RPMI7951 (cell line): ENCODE measurements around the gene KLHDC9. TPM values are rescaled to one million over a fixed set of nuclear protein-coding genes. Genes with fewer than 3 reads are reported as not detected.

Experiments
- DNase-seq: peaks from one replicate; pipeline ENCODE4 v3.0.0-alpha.2; 2012; ENCODE audit warnings: low read depth
- total RNA-seq: library from RNA; depleted of rRNA; stranded (reverse); fragments of >200 nt; shearing (Covaris generic); gene quantifications from 2 replicates; pipeline ENCODE4 v1.2.3, GENCODE V29; 2014; rRNA removed

Gene KLHDC9
- total RNA-seq, 1 experiment from 2014 or later, result not detected

- no peak for DNase-seq
These were observed 33.6 kb downstream of the KLHDC9 start for GRCh38 chr1:161131523-161132409.

- DNase-seq, result peak; percentile 92
These were observed 34.5 kb downstream of the KLHDC9 start, which contains the start of gene DEDD for GRCh38 chr1:161132410-161133219. Gene DEDD (minus strand): TSS chr1:161132667. CDS start chr1:161124462, 8,205 bp downstream.

GRCh38 chr1:161133220-161133740, 35.1 kb downstream of the KLHDC9 start:
- no peak for DNase-seq

GRCh38 chr1:161137881-161138280, 39.7 kb downstream of the KLHDC9 start:
- no peak for DNase-seq

GRCh38 chr1:161138431-161138830, 40.3 kb downstream of the KLHDC9 start:
- DNase-seq, result no peak

- peak; percentile 40 for DNase-seq
These were observed 41.6 kb downstream of the KLHDC9 start for GRCh38 chr1:161139766-161140165.

GRCh38 chr1:161140755-161141400, 42.7 kb downstream of the KLHDC9 start:
- DNase-seq, result no peak

- DNase-seq, result no peak
These were observed 47.7 kb downstream of the KLHDC9 start for GRCh38 chr1:161145832-161146231.

Other genes starting within 250 kb of the KLHDC9 start
- not detected in 2 replicates for gene CD244, start 235.5 kb upstream of the KLHDC9 start, total RNA-seq
- not detected in 2 replicates for gene ITLN1, start 213.2 kb upstream of the KLHDC9 start, total RNA-seq
- gene ITLN2, start 143.6 kb upstream of the KLHDC9 start, total RNA-seq, result not detected in 2 replicates
- 6.0 and 10.5 TPM in 2 replicates for gene F11R, start 77.2 kb upstream of the KLHDC9 start, total RNA-seq
- 0.48 TPM in 1 of 2 replicates, not detected in the other for gene TSTD1, start 59.4 kb upstream of the KLHDC9 start, total RNA-seq
- gene USF1, start 52.4 kb upstream of the KLHDC9 start, total RNA-seq, result 63.3 and 67.3 TPM in 2 replicates
- 0.20 TPM in 1 of 2 replicates, not detected in the other for gene ARHGAP30, start 28.5 kb upstream of the KLHDC9 start, total RNA-seq
- 0.20 TPM in 1 of 2 replicates, not detected in the other for gene NECTIN4, start 8.8 kb upstream of the KLHDC9 start, total RNA-seq
- 82.0 and 94.4 TPM in 2 replicates for gene PFDN2, start 19.7 kb downstream of the KLHDC9 start, total RNA-seq
- gene NIT1, start 19.7 kb downstream of the KLHDC9 start, total RNA-seq, result 27.0 and 27.9 TPM in 2 replicates
- gene DEDD, start 34.3 kb downstream of the KLHDC9 start, total RNA-seq, result 20.1 and 23.1 TPM in 2 replicates
- gene UFC1, start 55.6 kb downstream of the KLHDC9 start, total RNA-seq, result 81.9 and 95.6 TPM in 2 replicates
- gene USP21, start 61.1 kb downstream of the KLHDC9 start, total RNA-seq, result 4.4 and 9.3 TPM in 2 replicates
- 12.3 and 16.3 TPM in 2 replicates for gene PPOX, start 68.1 kb downstream of the KLHDC9 start, total RNA-seq
- 13.7 and 16.7 TPM in 2 replicates for gene B4GALT3, start 79.1 kb downstream of the KLHDC9 start, total RNA-seq
- 5.2 and 8.3 TPM in 2 replicates for gene ADAMTS4, start 100.7 kb downstream of the KLHDC9 start, total RNA-seq
- 109 and 119 TPM in 2 replicates for gene NDUFS2, start 104.0 kb downstream of the KLHDC9 start, total RNA-seq
- 1.3 TPM in 1 of 2 replicates, not detected in the other for gene FCER1G, start 116.9 kb downstream of the KLHDC9 start, total RNA-seq
- gene APOA2, start 125.3 kb downstream of the KLHDC9 start, total RNA-seq, result not detected in 2 replicates
- 8.4 and 10.0 TPM in 2 replicates for gene TOMM40L, start 127.7 kb downstream of the KLHDC9 start, total RNA-seq
- gene NR1I3, start 139.8 kb downstream of the KLHDC9 start, total RNA-seq, result not detected in 2 replicates
- gene PCP4L1, start 160.4 kb downstream of the KLHDC9 start, total RNA-seq, result not detected in 2 replicates
- 0.24 and 0.39 TPM in 2 replicates for gene MPZ, start 211.6 kb downstream of the KLHDC9 start, total RNA-seq
- gene SDHC, start 216.0 kb downstream of the KLHDC9 start, total RNA-seq, result 16.1 and 19.5 TPM in 2 replicates